GM23338 (cell line): ENCODE measurements around the gene ZNF546.

Source experiments
- CREB1 ChIP-seq: fragments of 250-450 bp; sonication (Bioruptor Pico); IDR thresholded peaks from 2 replicates; pipeline ENCODE4 v1.5.0; 2020; ENCODE audit warnings: low read depth, mild to moderate bottlenecking, moderate library complexity
- EZH2 ChIP-seq: fragments of 200-600 bp; sonication (generic); IDR thresholded peaks from one replicate; pipeline ENCODE4 v1.8.0; 2017; ENCODE audit warnings: antibody characterized with exemption, mild to moderate bottlenecking, low read depth; ENCODE audit not compliant: unreplicated experiment
- EZH2phosphoT487 ChIP-seq: fragments of 200-600 bp; sonication (generic); IDR thresholded peaks from one replicate; pipeline ENCODE4 v1.8.1; 2018; ENCODE audit warnings: antibody characterized with exemption; ENCODE audit not compliant: unreplicated experiment
- JUNB ChIP-seq: IDR thresholded peaks from one replicate; pipeline ENCODE4 v1.6.1; 2016; ENCODE audit warnings: antibody characterized with exemption; ENCODE audit not compliant: unreplicated experiment
- NANOG ChIP-seq: IDR thresholded peaks from 2 replicates; pipeline ENCODE4 v1.6.1; 2016; ENCODE audit warnings: antibody characterized with exemption, borderline replicate concordance
- POLR2AphosphoS5 ChIP-seq: IDR thresholded peaks from 2 replicates; pipeline ENCODE4 v1.6.1; 2016; ENCODE audit warnings: antibody characterized with exemption, low read depth
- STAT1 ChIP-seq: IDR thresholded peaks from one replicate; pipeline ENCODE4 v1.6.1; 2016; ENCODE audit warnings: antibody characterized with exemption; ENCODE audit not compliant: unreplicated experiment
- ZNF331 ChIP-seq: fragments of 250-450 bp; sonication (Bioruptor Pico); IDR thresholded peaks from 2 replicates; pipeline ENCODE4 v1.5.0; 2020; ENCODE audit warnings: low read depth, mild to moderate bottlenecking, moderate library complexity
- ZNF462 ChIP-seq: fragments of 250-450 bp; sonication (Bioruptor Pico); IDR thresholded peaks from 2 replicates; pipeline ENCODE4 v1.5.0; 2020; ENCODE audit warnings: mild to moderate bottlenecking, moderate library complexity
- TF ChIP-seq, protein P1 (sequence below), 2 experiments: fragments of 200-600 bp in 1 of 2; sonication (generic) in 1 of 2; conservative IDR thresholded peaks; 2 replicates each; pipeline versions ENCODE4 v1.5.1 to v1.6.1; 2016 to 2017; ENCODE audit warnings: antibody characterized with exemption in 2 of 2, low read depth in 2 of 2, mild to moderate bottlenecking in 2 of 2, moderate library complexity in 1 of 2
- TF ChIP-seq, protein P2 (sequence below): IDR thresholded peaks from one replicate; pipeline ENCODE4 v1.6.1; 2018; ENCODE audit warnings: antibody characterized with exemption; ENCODE audit not compliant: unreplicated experiment

GRCh38 chr19:40059624-40060023 lies 62.8 kb downstream of the ZNF546 start:
- TF ChIP-seq, protein P1, sequence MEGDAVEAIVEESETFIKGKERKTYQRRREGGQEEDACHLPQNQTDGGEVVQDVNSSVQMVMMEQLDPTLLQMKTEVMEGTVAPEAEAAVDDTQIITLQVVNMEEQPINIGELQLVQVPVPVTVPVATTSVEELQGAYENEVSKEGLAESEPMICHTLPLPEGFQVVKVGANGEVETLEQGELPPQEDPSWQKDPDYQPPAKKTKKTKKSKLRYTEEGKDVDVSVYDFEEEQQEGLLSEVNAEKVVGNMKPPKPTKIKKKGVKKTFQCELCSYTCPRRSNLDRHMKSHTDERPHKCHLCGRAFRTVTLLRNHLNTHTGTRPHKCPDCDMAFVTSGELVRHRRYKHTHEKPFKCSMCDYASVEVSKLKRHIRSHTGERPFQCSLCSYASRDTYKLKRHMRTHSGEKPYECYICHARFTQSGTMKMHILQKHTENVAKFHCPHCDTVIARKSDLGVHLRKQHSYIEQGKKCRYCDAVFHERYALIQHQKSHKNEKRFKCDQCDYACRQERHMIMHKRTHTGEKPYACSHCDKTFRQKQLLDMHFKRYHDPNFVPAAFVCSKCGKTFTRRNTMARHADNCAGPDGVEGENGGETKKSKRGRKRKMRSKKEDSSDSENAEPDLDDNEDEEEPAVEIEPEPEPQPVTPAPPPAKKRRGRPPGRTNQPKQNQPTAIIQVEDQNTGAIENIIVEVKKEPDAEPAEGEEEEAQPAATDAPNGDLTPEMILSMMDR (conservative IDR thresholded peaks at IDR 0.05; ENCODE audit: low read depth in 2 of 2), result no peak
- no peak for TF ChIP-seq EZH2phosphoT487
- TF ChIP-seq EZH2, result no peak
- no peak for TF ChIP-seq NANOG
- TF ChIP-seq, protein P2, sequence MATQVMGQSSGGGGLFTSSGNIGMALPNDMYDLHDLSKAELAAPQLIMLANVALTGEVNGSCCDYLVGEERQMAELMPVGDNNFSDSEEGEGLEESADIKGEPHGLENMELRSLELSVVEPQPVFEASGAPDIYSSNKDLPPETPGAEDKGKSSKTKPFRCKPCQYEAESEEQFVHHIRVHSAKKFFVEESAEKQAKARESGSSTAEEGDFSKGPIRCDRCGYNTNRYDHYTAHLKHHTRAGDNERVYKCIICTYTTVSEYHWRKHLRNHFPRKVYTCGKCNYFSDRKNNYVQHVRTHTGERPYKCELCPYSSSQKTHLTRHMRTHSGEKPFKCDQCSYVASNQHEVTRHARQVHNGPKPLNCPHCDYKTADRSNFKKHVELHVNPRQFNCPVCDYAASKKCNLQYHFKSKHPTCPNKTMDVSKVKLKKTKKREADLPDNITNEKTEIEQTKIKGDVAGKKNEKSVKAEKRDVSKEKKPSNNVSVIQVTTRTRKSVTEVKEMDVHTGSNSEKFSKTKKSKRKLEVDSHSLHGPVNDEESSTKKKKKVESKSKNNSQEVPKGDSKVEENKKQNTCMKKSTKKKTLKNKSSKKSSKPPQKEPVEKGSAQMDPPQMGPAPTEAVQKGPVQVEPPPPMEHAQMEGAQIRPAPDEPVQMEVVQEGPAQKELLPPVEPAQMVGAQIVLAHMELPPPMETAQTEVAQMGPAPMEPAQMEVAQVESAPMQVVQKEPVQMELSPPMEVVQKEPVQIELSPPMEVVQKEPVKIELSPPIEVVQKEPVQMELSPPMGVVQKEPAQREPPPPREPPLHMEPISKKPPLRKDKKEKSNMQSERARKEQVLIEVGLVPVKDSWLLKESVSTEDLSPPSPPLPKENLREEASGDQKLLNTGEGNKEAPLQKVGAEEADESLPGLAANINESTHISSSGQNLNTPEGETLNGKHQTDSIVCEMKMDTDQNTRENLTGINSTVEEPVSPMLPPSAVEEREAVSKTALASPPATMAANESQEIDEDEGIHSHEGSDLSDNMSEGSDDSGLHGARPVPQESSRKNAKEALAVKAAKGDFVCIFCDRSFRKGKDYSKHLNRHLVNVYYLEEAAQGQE, result no peak
- TF ChIP-seq POLR2AphosphoS5, result no peak
- no peak for TF ChIP-seq CREB1 (CRISPR knock-in tag)
- TF ChIP-seq JUNB, result no peak
- TF ChIP-seq STAT1, result no peak
- no peak for TF ChIP-seq ZNF462 (CRISPR knock-in tag)
- no peak for TF ChIP-seq ZNF331 (CRISPR knock-in tag)
